MCF 10A (cell line): ENCODE results near the gene ABAT. TPM values are rescaled to one million over a fixed set of nuclear protein-coding genes. Genes with fewer than 3 reads are reported as not detected.

Experiments
- BruUV-seq: library from RNA; stranded (reverse); fragments of 400-500 nt; replicated peaks from 2 replicates; lab custom pipeline; 2021; lab: Mats Ljungman, UMichigan
- CTCF ChIA-PET: fragments of 300-600 bp; sonication (Branson Sonifier 250); formaldehyde crosslinking; extraction: SDS; loops from one replicate; lab custom pipeline; 2021; ENCODE audit warnings: antibody characterized with exemption, inconsistent platforms; lab: Yijun Ruan, JAX
- POLR2A ChIA-PET: fragments of 300-600, 350-650 bp; sonication (Branson Sonifier 250); formaldehyde crosslinking; extraction: SDS; loops from one replicate; lab custom pipeline; 2020; ENCODE audit warnings: antibody characterized with exemption, inconsistent platforms; lab: Yijun Ruan, JAX
- DNase-seq: peaks from one replicate; pipeline ENCODE4 v3.0.0-alpha.2; 2018; ENCODE audit not compliant: unreplicated experiment
- H3K27ac Mint-ChIP-seq: one replicate; pipeline ENCODE4 v1.8.0; 2022; ENCODE audit warnings: mild to moderate bottlenecking, low read depth, mixed read lengths; ENCODE audit not compliant: unreplicated experiment
- H3K27me3 Mint-ChIP-seq: one replicate; pipeline ENCODE4 v1.8.0; 2022; ENCODE audit warnings: mixed read lengths; ENCODE audit not compliant: insufficient read depth, unreplicated experiment
- H3K36me3 Mint-ChIP-seq: one replicate; pipeline ENCODE4 v1.8.0; 2022; ENCODE audit warnings: mild to moderate bottlenecking, moderate library complexity, mixed read lengths; ENCODE audit not compliant: insufficient read depth, unreplicated experiment
- H3K4me1 Mint-ChIP-seq: one replicate; pipeline ENCODE4 v1.8.0; 2022; ENCODE audit warnings: mixed read lengths; ENCODE audit not compliant: insufficient read depth, unreplicated experiment
- H3K4me3 Mint-ChIP-seq: one replicate; pipeline ENCODE4 v1.8.0; 2022; ENCODE audit warnings: mild to moderate bottlenecking, moderate library complexity, mixed read lengths; ENCODE audit not compliant: unreplicated experiment
- H3K9me3 Mint-ChIP-seq: one replicate; pipeline ENCODE4 v1.8.0; 2022; ENCODE audit warnings: mixed read lengths; ENCODE audit not compliant: unreplicated experiment
- intact Hi-C: fragments of 100-400 bp; cut with micrococcal nuclease; formaldehyde crosslinking; loops from 2 replicates; pipeline ENCODE4 v1.14.1; 2022
- total RNA-seq: library from RNA; stranded (reverse); gene quantifications from 2 replicates; pipeline ENCODE4 v1.2.3, GENCODE V29; 2022
- TF ChIP-seq, protein P1 (sequence below): fragments of 200-600 bp; IDR thresholded peaks from one replicate; pipeline ENCODE4 v1.8.0; 2022; ENCODE audit warnings: antibody characterized with exemption, mild to moderate bottlenecking; ENCODE audit not compliant: unreplicated experiment

Gene ABAT
- total RNA-seq, 1 experiment from 2014 or later: 3.0 TPM

DNA sequence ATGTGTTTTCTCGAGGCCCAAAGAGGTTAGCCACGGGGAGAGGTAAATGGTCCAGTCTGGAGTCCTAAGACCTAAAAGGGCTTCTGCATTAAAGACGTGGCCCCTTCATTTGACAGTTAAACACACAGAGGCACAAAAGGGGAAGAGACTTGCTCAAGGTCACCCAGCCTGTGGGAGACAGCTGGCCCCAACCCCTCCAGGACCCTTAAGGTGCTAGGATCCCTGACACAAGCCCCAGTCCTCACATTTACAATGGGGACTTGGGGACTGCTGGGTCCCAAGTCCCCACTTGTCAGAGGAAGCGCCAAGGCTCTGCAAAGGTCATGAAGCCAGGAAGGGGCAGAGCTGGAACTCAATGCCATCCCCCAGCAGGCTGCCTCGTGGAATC is 1.7 kb downstream of the ABAT start:
- intact Hi-C loops: no loop called here
- TF ChIP-seq, protein P1, sequence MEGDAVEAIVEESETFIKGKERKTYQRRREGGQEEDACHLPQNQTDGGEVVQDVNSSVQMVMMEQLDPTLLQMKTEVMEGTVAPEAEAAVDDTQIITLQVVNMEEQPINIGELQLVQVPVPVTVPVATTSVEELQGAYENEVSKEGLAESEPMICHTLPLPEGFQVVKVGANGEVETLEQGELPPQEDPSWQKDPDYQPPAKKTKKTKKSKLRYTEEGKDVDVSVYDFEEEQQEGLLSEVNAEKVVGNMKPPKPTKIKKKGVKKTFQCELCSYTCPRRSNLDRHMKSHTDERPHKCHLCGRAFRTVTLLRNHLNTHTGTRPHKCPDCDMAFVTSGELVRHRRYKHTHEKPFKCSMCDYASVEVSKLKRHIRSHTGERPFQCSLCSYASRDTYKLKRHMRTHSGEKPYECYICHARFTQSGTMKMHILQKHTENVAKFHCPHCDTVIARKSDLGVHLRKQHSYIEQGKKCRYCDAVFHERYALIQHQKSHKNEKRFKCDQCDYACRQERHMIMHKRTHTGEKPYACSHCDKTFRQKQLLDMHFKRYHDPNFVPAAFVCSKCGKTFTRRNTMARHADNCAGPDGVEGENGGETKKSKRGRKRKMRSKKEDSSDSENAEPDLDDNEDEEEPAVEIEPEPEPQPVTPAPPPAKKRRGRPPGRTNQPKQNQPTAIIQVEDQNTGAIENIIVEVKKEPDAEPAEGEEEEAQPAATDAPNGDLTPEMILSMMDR: no peak
- CTCF ChIA-PET: interaction anchor here (0.6 to 22.4 kb wide), 4 partner anchors 12 to 111 kb away, joined by 3 to 303 read pairs (median 3); no protein-coding TSS in a partner anchor
- BruUV-seq: no TSS peak
- no peak overlapping the region for H3K27ac Mint-ChIP-seq
- no peak for DNase-seq
- H3K4me1 Mint-ChIP-seq: peaks cover 32% of the 10 kb centered on the region
- no peaks in the 10 kb centered on the region for H3K27me3 Mint-ChIP-seq
- H3K4me3 Mint-ChIP-seq: no peak overlapping the region
- POLR2A ChIA-PET: interaction anchor here (0.5 to 0.9 kb wide), 4 partner anchors 8 to 122 kb away, joined by 3 to 4 read pairs (median 3); partner anchors contain the start of gene PMM2
- H3K36me3 Mint-ChIP-seq: peaks cover 6% of the 10 kb centered on the region
- H3K9me3 Mint-ChIP-seq: no peaks in the 10 kb centered on the region

DNA sequence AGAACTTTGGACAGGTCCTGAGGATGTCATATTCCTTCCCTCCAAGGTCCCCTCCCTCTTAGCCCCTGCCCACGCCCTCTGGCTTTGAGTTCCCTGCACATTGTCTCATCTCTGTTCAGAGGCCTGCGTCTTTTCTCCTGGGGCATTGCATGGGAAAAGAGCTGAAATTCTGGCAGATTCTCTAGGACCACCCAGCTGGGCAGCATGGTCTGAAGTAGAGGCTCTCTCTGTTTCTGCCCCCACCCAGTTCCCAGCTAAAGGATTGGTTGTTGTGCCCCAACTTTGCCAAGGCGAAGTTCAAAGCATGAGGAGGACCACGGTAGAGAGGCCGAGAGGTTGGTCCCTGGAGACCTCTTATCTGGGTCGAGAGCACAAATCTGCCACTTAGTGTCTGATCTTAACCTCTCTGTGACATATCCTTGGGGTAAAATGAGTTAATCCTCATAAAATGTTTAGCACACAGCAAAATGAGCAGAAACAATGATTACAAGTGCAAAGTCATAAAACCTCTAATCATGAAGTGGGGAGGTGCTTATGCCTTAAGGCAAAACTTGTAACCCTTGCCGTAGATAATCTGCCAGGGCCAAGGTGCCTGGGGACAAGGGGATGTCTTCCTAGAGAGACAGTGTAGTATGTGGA is 2.4 kb downstream of the ABAT start:
- H3K36me3 Mint-ChIP-seq: peaks cover 6% of the 10 kb centered on the region
- H3K9me3 Mint-ChIP-seq: no peaks in the 10 kb centered on the region
- no peak overlapping the region for H3K27ac Mint-ChIP-seq
- intact Hi-C loops: loop anchor here (1.0 kb wide), 1 partner anchor 115 kb away; no protein-coding TSS in a partner anchor
- BruUV-seq: no TSS peak
- TF ChIP-seq, protein P1: no peak
- no peak overlapping the region for H3K4me3 Mint-ChIP-seq
- ChIA-PET CTCF (interaction anchor here (0.6 to 22.4 kb wide), 5 partner anchors 12 to 111 kb away, joined by 3 to 303 read pairs (median 3); no protein-coding TSS in a partner anchor), POLR2A (interaction anchor here (0.5 to 0.9 kb wide), 4 partner anchors 9 to 121 kb away, joined by 3 to 4 read pairs (median 4); partner anchors contain the start of gene PMM2)
- H3K4me1 Mint-ChIP-seq: peaks cover 32% of the 10 kb centered on the region
- DNase-seq: no peak
- no peaks in the 10 kb centered on the region for H3K27me3 Mint-ChIP-seq

DNA sequence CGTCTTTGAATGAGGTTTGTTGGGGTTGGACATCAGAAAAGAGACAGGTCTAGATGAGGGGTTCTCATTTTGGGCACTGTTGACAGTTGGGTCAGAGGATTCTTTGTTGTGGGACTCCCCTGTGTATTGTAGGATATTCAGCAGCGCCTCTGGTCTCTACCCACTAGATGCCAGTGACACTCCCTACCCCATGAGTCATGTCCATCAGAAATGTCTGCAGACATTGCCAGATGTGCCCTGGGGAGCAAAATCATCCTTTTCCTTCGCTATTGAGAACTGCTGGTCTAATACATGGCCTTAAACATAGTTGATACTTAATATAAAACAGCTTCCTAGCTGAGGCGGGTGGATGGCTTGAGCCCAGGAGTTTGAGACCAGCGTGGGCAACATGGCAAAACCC is 3.1 kb downstream of the ABAT start:
- Mint-ChIP-seq H3K27me3 (no peaks in the 10 kb centered on the region), H3K4me1 (peaks cover 34% of the 10 kb centered on the region), H3K4me3 (no peak overlapping the region), H3K9me3 (no peaks in the 10 kb centered on the region), H3K36me3 (peaks cover 6% of the 10 kb centered on the region), H3K27ac (no peak overlapping the region)
- BruUV-seq: no TSS peak
- ChIA-PET POLR2A (interaction anchor here (0.7 to 1.7 kb wide), 4 partner anchors 10 to 121 kb away, joined by 3 to 7 read pairs (median 4); partner anchors contain the start of genes PMM2 and TMEM186), CTCF (interaction anchor here (0.6 to 2.0 kb wide), 4 partner anchors 14 to 189 kb away, joined by 3 to 7 read pairs (median 6); no protein-coding TSS in a partner anchor)
- DNase-seq: peak; percentile 72
- intact Hi-C loops: loop anchor here (1.0 kb wide), 1 partner anchor 115 kb away; no protein-coding TSS in a partner anchor
- TF ChIP-seq, protein P1: no peak
